ENCODE results near the gene IQGAP3.
A peak's percentile ranks its signal among the peaks of the same experiment; 100 is the strongest.
"Not testable (repeated sequence)": the region's sequence is repeated elsewhere in the genome, so short reads cannot be mapped to it uniquely, and the experiment has no call there.

Gene IQGAP3

GRCh38 chr1:156571919-156572662, at the start of gene IQGAP3:
TSS of gene IQGAP3 (minus strand) at chr1:156572565. CDS start at chr1:156572529, 36 bp downstream.
- DNase-seq: peak; percentile 77

DNA sequence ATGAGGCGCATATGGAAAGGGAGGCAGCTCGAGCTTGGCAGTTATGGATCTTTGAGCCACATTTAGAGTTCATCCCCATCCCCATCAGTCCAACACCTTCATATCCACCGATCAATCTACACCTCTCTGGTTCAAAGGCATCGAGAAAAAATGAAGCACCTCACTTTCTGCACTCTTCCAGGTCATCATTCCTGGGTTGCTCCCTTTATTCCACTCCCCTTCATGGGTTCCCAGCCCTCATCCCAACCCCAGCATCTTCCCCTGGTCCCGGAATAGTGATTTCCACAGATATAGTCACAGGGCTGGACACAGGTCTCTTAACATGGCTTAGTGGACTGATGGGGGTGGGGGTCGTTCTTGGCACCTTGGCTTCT, 47.2 kb upstream of the IQGAP3 start:
- DNase-seq: no peak

- DNase-seq: no peak
Observed at GRCh38 chr1:156618853-156619581, 46.7 kb upstream of the IQGAP3 start, which contains the start of gene HAPLN2. TSS of gene HAPLN2 (plus strand) at chr1:156619415. CDS start at chr1:156623491, 4,076 bp downstream.

- DNase-seq: no peak
Observed at GRCh38 chr1:156616463-156616862, 44.1 kb upstream of the IQGAP3 start.

GRCh38 chr1:156615946-156616345, 43.6 kb upstream of the IQGAP3 start:
- no peak for DNase-seq

DNA sequence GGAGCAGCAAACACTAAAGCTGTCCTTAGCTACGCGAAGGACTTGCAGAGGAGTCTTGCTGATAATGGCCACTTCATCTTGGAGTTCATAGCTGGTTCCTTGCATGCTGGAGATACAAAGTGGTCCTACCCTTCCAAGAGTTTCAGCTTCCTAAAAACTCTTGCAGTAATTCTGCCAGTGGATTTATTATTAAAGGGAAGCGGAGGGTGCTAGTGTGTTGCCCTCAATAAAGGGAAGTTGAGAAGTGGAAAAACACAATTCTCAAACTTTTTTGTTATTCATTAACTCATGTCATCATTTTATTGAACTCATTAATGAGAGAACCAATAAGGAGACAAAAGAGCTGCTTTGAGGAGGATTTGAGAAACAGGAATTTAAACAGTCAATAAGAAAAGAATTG, 40.3 kb upstream of the IQGAP3 start:
- DNase-seq: no peak

DNA sequence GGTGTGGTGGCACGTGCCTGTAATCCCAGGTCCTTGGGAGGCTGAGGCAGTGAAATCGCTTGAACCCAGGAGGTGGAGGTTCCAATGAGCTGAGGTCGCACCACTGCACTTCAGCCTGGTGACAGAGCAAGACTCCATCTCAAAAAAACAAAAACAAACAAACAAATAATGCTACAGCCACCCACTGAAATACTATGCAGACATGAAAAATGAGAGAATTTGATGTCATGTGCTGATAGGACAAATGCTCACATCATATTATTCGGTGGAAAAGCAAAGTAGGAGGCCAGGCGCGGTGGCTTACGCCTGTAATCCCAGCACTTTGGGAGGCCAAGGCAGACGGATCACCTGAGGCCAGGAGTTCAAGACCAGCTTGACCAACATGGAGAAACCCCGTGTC, 37.7 kb upstream of the IQGAP3 start:
- DNase-seq: not testable (repeated sequence)

- DNase-seq: peak; percentile 51
Observed at GRCh38 chr1:156608981-156609380, 36.6 kb upstream of the IQGAP3 start.

DNA sequence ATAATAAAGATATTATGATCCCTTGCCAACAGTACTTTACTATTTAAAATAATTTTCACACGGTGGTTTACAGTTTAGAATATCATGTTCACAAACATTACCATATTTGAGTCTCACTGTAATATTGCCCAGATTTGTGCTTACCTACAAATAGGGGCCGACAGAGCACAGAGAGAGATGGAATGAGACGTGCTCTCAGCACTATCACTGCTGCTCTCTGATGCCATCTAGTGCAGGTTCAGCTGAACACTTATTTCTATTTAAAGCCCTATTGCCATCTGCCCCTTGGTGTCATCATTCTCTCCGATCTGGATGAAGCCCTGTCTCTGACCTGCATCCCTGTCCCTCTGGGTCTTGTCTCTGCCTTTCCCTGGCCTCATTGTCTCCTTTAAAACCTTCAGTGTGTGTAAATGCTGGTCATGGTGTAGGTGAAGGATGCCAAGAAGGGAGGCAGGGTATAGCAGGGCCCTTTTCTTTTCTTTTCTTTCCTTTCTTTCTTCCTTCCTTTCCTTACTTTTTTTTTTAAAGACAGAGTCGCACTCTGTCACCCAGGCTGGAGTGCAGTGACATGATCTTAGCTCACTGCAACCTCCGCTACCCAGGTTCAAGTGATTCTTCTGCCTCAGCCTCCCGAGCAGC, 35.8 kb upstream of the IQGAP3 start:
- DNase-seq: peak; percentile 78

GRCh38 chr1:156607344-156607743, 35.0 kb upstream of the IQGAP3 start:
- DNase-seq: not testable (repeated sequence)

DNA sequence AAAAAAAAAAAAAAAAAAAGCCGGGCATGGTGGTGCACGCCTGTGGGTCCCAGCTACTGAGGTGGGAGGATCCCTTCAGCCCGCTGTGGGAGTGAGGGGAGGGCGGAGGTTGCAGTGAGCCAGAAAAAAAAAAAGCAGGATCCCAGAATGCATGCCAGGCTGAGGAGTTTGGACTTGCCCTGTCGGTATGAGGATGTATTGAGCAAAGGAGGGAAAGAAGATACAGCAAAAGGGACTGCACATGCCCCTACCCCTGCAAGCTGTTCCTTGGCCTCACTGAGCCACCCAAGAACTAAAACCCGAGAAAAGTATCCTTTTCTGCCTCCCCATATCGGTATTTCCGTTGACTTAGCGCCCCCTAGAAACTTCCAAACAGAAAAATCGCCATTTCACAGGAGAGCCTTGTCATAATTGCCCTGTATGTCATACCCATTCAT, 30.2 kb upstream of the IQGAP3 start:
- DNase-seq: peak; percentile 36

- no peak for DNase-seq
Observed at GRCh38 chr1:156601892-156602291, 29.5 kb upstream of the IQGAP3 start.

- peak; percentile 89 for DNase-seq
Observed at GRCh38 chr1:156601122-156601830, 28.9 kb upstream of the IQGAP3 start, which contains the start of gene GPATCH4. TSS of gene GPATCH4 (minus strand) at chr1:156601479.

GRCh38 chr1:156600733-156601121, 28.4 kb upstream of the IQGAP3 start:
- DNase-seq: no peak

- DNase-seq: peak; percentile 58
Observed at GRCh38 chr1:156599811-156600210, 27.4 kb upstream of the IQGAP3 start.

GRCh38 chr1:156598731-156599432, 26.5 kb upstream of the IQGAP3 start:
- DNase-seq: no peak

GRCh38 chr1:156598125-156598524, 25.8 kb upstream of the IQGAP3 start:
- no peak for DNase-seq

DNA sequence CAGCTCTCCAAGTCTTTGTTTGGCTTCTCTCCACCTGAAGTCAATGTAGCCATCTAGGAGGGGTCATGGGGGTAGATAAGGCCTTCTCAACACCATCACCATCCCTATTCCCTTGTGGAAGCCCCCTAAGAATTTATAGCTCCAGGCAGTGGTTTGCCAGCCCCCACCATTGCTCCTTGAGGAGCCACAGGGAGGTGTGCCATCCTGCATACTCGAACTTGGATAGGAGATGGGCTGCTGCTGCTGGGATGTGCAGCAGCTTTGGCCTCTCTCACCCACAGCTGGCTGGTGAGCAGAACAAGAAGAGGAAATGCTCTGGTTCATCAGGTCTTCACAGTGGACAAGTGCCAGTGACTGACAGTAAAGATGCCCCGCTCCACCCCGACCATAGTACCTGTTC, 24.1 kb upstream of the IQGAP3 start:
- DNase-seq: no peak

- DNase-seq: no peak
Observed at GRCh38 chr1:156595016-156595415, 22.7 kb upstream of the IQGAP3 start.

DNA sequence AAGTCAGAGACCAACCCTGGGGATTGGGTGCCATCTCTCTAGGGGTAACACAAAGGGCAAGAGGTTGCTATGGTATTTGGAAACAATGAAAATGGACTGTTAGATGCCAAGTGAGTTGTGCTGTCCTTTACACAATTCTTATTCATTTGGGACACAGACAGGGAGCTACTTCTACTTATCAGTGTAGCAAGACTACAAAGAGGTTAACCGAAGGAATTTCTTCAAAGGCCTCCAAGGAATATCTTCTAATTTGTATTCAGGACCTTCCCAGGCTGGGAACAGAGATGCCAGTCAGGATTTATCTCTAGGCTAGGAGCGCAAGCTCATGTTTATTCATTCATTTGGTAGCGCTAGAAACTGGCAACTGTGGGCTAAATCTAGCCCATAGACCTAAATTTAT, 21.8 kb upstream of the IQGAP3 start:
- DNase-seq: no peak

DNA sequence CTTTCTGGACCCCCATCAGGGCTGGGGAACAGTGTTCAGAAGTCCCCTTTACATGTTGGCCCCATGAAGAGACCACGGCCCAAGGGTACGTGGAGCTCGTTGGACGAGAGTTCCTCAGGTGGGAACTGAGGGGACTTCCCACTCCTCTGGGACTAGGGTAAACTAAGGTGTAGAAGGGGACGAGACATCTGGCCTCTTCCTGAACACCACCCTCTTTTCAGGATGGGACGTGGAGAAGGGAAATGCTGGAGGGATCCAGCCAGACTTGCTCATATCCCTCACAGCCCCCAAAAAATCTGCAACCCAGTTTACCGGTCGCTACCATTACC, 21.3 kb upstream of the IQGAP3 start:
- no peak for DNase-seq

- no peak for DNase-seq
Observed at GRCh38 chr1:156592910-156593660, 20.7 kb upstream of the IQGAP3 start.

All from activated CD4-positive, alpha-beta T cell treated with anti-CD3 and anti-CD28 coated beads, Interleukin-2, amount 50 U/mL, for 16 hours (primary cell).